GM18517 (cell line): ENCODE results near the gene ARHGEF35.
"Not testable (repeated sequence)": the region's sequence is repeated elsewhere in the genome, so short reads cannot be mapped to it uniquely, and the experiment has no call there.

ENCODE experiments used
- ATAC-seq: cut with Tn5 transposase; IDR thresholded peaks from one replicate; pipeline ENCODE4 v1.9.1; 2021; ENCODE audit warnings: mild to moderate bottlenecking, moderate library complexity; ENCODE audit not compliant: unreplicated experiment

Gene ARHGEF35

GRCh38 chr7:144195212-144195872 lies at the start of gene ARHGEF35:
ARHGEF35 (minus strand) TSS chr7:144195833; CDS start chr7:144188383, 7,450 bp downstream.
- peak; percentile 73 for ATAC-seq

DNA sequence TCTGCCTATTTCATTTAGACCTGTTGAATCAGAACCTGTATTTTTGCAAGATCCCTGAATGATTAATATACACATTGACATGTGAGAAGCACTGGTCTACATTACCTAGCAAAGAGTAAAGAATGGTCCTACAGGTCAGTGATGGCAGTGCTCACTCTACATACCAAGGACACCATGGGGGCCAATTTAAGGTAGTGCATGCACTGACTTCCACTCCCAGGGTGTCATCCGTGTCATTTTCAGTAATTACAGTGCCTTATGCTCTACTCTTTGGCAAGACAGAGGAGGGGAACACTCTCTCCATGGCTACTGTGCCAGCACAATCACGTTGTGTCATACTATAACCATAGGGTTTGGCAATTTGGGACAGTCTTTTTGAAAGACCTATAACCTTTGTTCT lies 49.7 kb upstream of the ARHGEF35 start:
- not testable (repeated sequence) for ATAC-seq

DNA sequence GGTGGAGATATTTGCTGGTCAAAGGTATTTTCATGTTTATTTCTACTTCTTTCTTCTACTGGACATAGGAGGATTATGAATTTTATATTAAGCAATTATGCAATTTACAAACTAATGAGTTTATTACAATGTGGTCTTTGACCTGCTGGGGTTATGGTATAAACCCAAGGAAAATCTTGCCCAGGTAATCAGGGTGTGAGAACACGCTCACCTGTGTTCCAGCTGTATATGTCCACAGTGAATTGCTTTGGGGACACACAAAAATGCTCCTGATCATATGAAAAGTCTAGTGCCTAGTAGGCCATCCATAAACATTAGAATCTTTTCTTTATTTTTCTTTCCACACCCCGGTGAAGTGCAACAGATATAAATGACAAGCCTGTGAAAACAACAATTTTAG lies 43.7 kb upstream of the ARHGEF35 start, which contains the start of gene OR2A42:
Gene OR2A42, minus strand, starts transcription at position 241 of the 400 bp plus-strand sequence. CDS start 6,762 bp downstream, outside the sequence.
- ATAC-seq: not testable (repeated sequence)

DNA sequence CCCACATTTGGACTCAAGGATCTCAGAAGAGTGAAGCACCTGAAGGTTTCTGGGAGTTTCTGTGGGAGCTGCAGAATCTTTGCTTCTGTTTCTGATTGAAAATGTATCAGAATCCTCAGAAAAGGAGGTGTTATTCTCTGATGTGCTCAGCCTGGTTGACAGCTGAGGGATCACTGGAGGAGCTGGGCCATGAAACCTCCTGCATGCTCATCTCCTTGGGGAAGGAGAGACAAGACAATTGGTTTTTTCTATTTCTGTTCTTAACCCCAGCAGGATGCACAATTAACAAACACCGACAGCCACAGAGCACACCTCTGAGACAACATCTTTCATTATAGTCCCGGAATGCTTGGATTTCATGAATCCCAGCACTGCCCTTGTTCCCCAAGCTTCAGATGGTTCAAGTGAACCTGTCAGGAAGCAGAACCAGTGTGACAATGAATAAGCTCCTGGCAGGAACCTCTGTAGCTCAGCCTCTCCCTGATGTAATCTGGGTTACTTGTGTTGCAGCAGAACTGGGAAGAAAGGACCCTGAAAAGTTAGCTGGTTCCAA lies 43.0 kb upstream of the ARHGEF35 start:
- ATAC-seq: not testable (repeated sequence)

- not testable (repeated sequence) for ATAC-seq
These were observed 37.4 kb upstream of the ARHGEF35 start for GRCh38 chr7:144233039-144233438.

DNA sequence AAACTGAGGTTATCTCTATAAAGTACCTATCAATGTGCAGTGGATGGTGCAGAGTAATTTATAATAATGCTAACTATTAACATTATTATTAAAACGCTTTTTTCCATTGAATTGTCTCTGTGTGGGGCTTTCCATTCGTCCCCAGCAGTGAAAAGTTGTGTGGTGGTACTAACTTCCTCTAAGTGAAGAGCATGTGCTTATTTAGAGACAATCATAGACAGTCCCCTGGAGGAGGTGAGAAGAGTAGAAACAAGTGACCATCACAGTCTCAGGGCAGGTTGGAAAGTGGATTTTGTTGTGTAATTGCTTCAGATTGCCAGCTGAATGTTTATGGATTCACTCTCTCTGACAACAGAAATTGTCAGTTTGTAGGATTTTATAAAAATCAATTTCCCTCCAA lies 35.4 kb upstream of the ARHGEF35 start:
- not testable (repeated sequence) for ATAC-seq

DNA sequence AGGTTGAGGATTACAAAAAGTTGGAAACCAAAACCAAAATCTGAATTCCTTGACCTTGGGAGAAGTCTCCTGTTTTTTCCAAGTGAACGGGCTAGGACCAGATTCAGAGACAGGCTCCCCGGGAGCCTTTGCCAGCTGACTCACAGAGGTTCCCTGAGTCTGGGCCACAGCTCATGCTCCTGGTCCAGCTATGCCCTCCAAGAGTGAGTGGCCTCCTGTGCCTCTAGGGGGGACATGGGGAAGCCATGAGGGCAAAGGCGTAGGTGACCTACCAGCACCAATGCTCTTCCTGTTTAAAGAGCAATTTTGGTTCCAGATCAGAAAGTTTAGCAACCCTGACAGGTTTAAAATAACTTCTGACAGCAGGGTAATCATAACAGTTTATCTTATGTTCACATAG lies 33.2 kb upstream of the ARHGEF35 start:
- ATAC-seq: not testable (repeated sequence)

DNA sequence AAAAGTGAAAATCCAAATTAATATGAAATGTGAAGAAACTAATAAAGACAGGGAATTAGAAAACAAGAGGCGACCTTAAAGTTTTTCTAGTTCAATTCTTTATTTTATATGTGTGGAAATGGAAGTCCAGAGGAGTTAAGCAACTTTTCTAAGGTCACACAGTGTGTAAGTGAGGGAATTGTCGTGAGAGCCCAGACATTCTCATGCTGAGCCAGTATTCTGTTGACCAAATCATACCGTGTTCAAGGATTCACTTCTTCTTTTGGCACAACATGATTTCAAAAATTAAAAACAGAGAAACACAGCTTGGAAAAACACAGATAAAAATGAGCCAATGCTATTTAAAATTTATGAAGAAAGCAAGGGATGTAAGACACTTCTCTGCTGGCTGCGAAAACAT lies 31.2 kb upstream of the ARHGEF35 start:
- ATAC-seq: not testable (repeated sequence)

- ATAC-seq: not testable (repeated sequence)
These were observed 28.0 kb upstream of the ARHGEF35 start for GRCh38 chr7:144223675-144224074.

DNA sequence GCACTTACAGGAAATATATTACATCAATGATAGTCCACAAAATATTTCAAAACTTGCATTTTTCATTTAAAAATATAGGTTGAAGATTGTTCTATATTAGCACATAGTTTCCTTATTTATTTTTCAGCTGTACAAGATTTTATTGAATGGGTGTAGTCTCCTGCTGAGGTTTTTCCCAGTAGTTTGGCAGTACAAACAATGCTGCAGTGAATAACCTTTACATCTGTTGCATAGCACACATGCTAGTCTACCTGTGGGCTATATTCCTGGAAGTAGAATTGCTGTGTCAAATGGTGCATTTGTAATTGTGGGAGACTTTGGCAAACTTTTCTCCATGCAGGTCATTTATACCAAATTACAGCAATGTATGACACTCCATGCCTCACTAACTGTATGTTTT lies 24.9 kb upstream of the ARHGEF35 start:
- not testable (repeated sequence) for ATAC-seq

DNA sequence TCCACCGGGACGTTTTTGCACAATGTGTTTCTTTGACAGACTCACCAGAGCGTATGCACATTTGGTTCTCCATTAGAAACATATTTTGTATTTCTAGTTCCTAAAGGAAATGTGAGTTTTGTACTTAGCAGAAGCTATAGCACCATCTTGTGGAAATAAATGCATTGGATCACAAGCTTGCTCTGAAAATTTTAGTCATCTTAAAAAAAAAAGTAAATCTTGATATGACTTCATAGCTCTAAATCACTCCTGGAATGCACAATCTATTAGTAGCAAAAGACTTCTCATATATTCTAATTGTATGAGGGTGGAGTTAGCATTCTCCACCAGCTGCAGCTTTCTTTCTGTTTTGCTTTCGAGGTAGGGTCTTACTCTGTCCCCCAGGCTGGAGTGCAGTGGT lies 23.5 kb upstream of the ARHGEF35 start:
- not testable (repeated sequence) for ATAC-seq

GRCh38 chr7:144218581-144218980 lies 22.9 kb upstream of the ARHGEF35 start:
- ATAC-seq: not testable (repeated sequence)

- not testable (repeated sequence) for ATAC-seq
These were observed 21.6 kb upstream of the ARHGEF35 start for GRCh38 chr7:144217200-144217599.

GRCh38 chr7:144205306-144205705 lies 9.7 kb upstream of the ARHGEF35 start:
- not testable (repeated sequence) for ATAC-seq

DNA sequence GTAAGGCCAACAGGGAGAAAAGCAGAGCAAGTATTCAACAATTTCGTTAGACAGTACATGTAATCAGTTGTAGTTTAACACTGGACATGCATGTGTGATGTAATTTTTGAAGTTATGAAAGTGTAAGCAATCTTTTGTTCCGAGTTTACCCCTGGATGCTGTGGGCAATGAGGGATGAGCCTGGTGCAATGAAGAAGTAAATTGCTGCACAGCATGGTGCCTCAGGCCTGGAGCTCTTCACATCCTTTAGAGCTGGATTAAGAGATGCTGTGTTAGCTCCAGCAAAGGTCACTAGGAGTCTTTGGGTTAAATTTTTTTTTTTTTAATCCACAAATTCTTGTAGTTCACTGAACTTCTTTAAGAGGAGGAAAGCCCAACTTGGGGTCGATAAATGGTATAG lies 7.5 kb upstream of the ARHGEF35 start:
- ATAC-seq: not testable (repeated sequence)

- not testable (repeated sequence) for ATAC-seq
These were observed 6.3 kb upstream of the ARHGEF35 start for GRCh38 chr7:144201978-144202377.

- ATAC-seq: not testable (repeated sequence)
These were observed 3.3 kb upstream of the ARHGEF35 start for GRCh38 chr7:144198934-144199333.

DNA sequence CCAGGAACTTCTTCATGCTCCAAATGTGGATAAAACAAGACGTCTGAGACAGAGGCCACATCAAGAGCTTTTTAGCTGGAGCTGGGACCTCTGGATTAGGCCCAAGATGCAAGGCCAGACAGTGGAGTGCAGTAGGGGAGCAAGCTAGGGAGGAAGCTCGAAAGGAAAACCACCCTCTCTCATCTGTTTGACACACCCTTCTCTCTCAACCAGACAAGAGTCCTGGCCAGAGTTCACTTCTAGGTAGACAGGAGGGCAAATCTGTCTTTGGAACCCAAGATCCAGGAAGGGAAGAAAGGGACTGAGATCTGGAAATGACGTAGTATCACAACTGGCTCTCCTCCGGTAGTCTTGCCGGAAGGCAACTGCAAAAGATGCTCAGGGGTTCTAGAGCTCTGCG lies 1.2 kb downstream of the ARHGEF35 start:
- ATAC-seq: not testable (repeated sequence)

DNA sequence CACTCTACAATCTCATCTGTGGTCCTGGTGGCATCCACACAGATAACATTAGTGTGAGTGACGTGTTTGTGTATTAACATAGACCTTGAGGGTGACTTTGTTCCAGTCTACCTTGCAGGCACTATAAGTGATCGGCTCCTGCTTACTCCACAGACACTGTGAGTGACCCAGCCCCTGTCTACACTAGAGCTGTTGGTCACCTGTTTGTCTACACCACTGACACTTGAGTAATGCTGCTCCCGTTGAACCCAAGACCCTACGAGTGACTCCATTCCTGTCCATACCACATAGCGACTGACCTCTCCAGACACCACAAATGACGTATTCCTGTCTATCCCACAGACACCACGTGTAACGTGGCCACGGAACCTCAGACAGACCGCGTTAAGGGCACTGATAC lies 1.9 kb downstream of the ARHGEF35 start:
- not testable (repeated sequence) for ATAC-seq

DNA sequence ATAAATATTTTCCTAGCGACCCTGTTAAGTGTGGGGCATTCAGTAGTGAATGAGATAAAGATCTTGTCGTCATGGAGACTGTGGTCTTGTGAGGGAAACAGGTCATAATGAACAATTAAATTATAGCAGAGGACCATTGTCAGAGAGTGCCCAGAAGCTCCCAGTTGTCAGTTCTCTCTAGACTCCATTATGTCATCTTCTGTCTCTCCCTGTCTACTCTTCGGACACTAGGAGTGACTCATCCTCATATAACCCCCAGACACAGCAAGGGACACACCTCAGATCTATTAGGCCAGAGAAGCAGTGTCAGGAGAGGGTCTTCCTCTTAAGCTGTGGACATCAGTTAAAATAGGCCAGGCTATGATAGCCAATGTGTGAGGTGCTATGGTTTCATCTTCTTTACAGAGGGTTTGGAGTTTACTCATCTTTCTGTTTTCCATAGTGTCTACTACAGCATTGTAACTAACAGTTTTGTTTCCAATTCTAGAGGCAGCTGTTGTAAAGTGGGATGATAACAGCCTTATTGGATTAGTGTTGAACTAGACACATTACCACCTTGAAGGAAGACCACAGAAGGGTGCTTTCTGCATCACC lies 7.0 kb downstream of the ARHGEF35 start:
- not testable (repeated sequence) for ATAC-seq

DNA sequence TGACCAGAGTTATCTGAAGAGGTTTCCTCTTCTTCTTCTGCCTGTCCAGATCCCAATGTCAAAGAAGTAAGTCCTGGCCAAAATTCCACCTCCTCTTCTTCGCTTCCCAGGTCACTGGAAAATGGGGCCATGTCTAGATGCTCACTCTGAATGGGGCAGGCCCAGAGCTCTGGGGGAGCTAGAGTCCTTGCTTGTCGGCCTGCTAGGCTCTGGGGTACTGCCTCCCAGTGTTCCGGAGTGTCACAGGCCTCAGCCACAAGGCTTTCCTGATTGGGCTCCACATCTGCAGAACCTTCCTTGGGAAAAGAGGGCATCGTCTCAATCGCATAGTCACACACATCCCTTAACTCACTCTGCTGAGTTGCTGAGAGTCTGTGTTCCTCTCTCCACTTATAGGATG lies 7.8 kb downstream of the ARHGEF35 start:
- not testable (repeated sequence) for ATAC-seq

GRCh38 chr7:144183166-144183565 lies 12.5 kb downstream of the ARHGEF35 start, which contains the start of gene CTAGE4:
CTAGE4 (plus strand) TSS chr7:144183466; CDS start chr7:144183504, 38 bp downstream.
- ATAC-seq: not testable (repeated sequence)
